Endothelial cell of umbilical vein (primary cell): ENCODE results near the gene CERS5. TPM values are rescaled to one million over a fixed set of nuclear protein-coding genes. Genes with fewer than 3 reads are reported as not detected.

Experiments used
- BruUV-seq: library from RNA; stranded (reverse); fragments of 400-500 nt; replicated peaks from 2 replicates; lab custom pipeline; 2021; lab: Mats Ljungman, UMichigan
- CTCF ChIA-PET: fragments of 300-600, 350-600 bp; sonication (Branson Sonifier 250); formaldehyde crosslinking; loops from one replicate; lab custom pipeline; 2021; ENCODE audit warnings: antibody characterized with exemption, inconsistent platforms; lab: Charles Lee
- POLR2A ChIA-PET: fragments of 300-600, 350-600 bp; sonication (Branson Sonifier 250); formaldehyde crosslinking; loops from one replicate; lab custom pipeline; 2021; ENCODE audit warnings: antibody characterized with exemption, inconsistent platforms; lab: Charles Lee
- DNase-seq: peaks from one replicate; pipeline ENCODE4 v3.0.0-alpha.2; 2011; ENCODE audit warnings: low read depth, low spot score
- FAIRE-seq: peaks from 2 replicates; lab custom pipeline; 2011; peaks lifted over from hg19 to GRCh38; lab: Jason Lieb, UNC
- H2AFZ ChIP-seq: 2 replicates; pipeline ENCODE4 v1.6.0; 2012; ENCODE audit warnings: low read depth, low read length, control low read depth, inconsistent platforms
- H3K27ac ChIP-seq: 2 replicates; pipeline ENCODE4 v1.5.1; 2011; ENCODE audit warnings: low read depth, mild to moderate bottlenecking, control low read depth, low read length, moderate library complexity; ENCODE audit not compliant: insufficient read depth
- H3K27me3 ChIP-seq, 2 experiments: 2 replicates each; pipeline versions ENCODE4 v1.6.0 to v1.6.1; 2011; ENCODE audit warnings: low read length in 2 of 2, mixed read lengths in 1 of 2; ENCODE audit not compliant: control insufficient read depth in 2 of 2, insufficient read depth in 2 of 2
- H3K36me3 ChIP-seq, 2 experiments: 2 replicates in 1 of 2; 3 replicates in 1 of 2; pipeline ENCODE4 v1.5.1; 2011; ENCODE audit warnings: low read length in 2 of 2, mild to moderate bottlenecking in 1 of 2, moderate library complexity in 1 of 2; ENCODE audit not compliant: control insufficient read depth in 2 of 2, insufficient read depth in 2 of 2; ENCODE audit errors: extremely low read depth in 1 of 2
- H3K4me1 ChIP-seq: 3 replicates; pipeline ENCODE4 v1.5.1; 2011; ENCODE audit warnings: mild to moderate bottlenecking, low read length; ENCODE audit not compliant: control insufficient read depth, insufficient read depth; ENCODE audit errors: extremely low read depth
- H3K4me2 ChIP-seq: 2 replicates; pipeline ENCODE4 v1.6.1; 2011; ENCODE audit warnings: low read length, control low read depth, mixed read lengths; ENCODE audit not compliant: insufficient read depth
- H3K4me3 ChIP-seq, 3 experiments: fragments of 200-600 bp in 1 of 3; sonication (generic), shearing (Covaris generic) in 1 of 3; replicated peaks in 1 of 3; 2 replicates each; pipeline ENCODE4 v1.5.1; 2011 to 2016; ENCODE audit warnings: control low read depth in 3 of 3, low read length in 3 of 3, mild to moderate bottlenecking in 2 of 3, inconsistent platforms in 1 of 3, low read depth in 1 of 3, moderate library complexity in 1 of 3; ENCODE audit not compliant: insufficient read depth in 1 of 3
- H3K79me2 ChIP-seq: 2 replicates; pipeline ENCODE4 v1.6.0; 2012; ENCODE audit warnings: low read length, inconsistent platforms; ENCODE audit not compliant: control insufficient read depth, insufficient read depth
- H3K9ac ChIP-seq: replicated peaks from 2 replicates; pipeline ENCODE3; 2011; ENCODE audit warnings: low read length, control low read depth; ENCODE audit not compliant: insufficient read depth; ENCODE audit errors: extremely low read depth
- H3K9me1 ChIP-seq: replicated peaks from 3 replicates; pipeline ENCODE4 v1.6.0; 2011; ENCODE audit warnings: mild to moderate bottlenecking, low read length; ENCODE audit not compliant: control insufficient read depth, insufficient read depth; ENCODE audit errors: extremely low read depth
- H3K9me3 ChIP-seq: replicated peaks from 2 replicates; pipeline ENCODE4 v1.5.1; 2012; ENCODE audit warnings: low read length, inconsistent platforms; ENCODE audit not compliant: control insufficient read depth, insufficient read depth
- H4K20me1 ChIP-seq: replicated peaks from 2 replicates; pipeline ENCODE3; 2011; ENCODE audit warnings: mild to moderate bottlenecking, low read length; ENCODE audit not compliant: control insufficient read depth, insufficient read depth; ENCODE audit errors: extremely low read depth
- CTCF ChIP-seq, 2 donors: IDR thresholded peaks; 1 replicate in 1 of 2; 2 replicates in 1 of 2; pipeline ENCODE4 v1.5.1; 2011; ENCODE audit warnings: low read length in 2 of 2, mild to moderate bottlenecking in 2 of 2, moderate library complexity in 2 of 2, control low read depth in 1 of 2, inconsistent platforms in 1 of 2, low read depth in 1 of 2; ENCODE audit not compliant: insufficient read depth in 1 of 2; ENCODE audit errors: extremely low read depth in 1 of 2
- EZH2 ChIP-seq: IDR thresholded peaks from 2 replicates; pipeline ENCODE4 v1.6.1; 2012; ENCODE audit warnings: borderline replicate concordance, low read depth, mild to moderate bottlenecking, moderate library complexity, low read length, inconsistent platforms; ENCODE audit not compliant: severe bottlenecking
- FOS ChIP-seq: IDR thresholded peaks from 2 replicates; pipeline ENCODE4 v1.6.1; 2011; ENCODE audit warnings: mild to moderate bottlenecking, low read length, moderate library complexity, borderline replicate concordance; ENCODE audit not compliant: insufficient read depth
- GATA2 ChIP-seq: IDR thresholded peaks from 2 replicates; pipeline ENCODE4 v1.7.0; 2011; ENCODE audit warnings: low read depth, mild to moderate bottlenecking, moderate library complexity, mixed read lengths, low read length; ENCODE audit not compliant: insufficient read length, insufficient read depth
- JUN ChIP-seq: IDR thresholded peaks from 2 replicates; pipeline ENCODE4 v1.6.1; 2011; ENCODE audit warnings: borderline replicate concordance, low read depth; ENCODE audit not compliant: insufficient read length, insufficient read depth
- MAX ChIP-seq: IDR thresholded peaks from 2 replicates; pipeline ENCODE4 v1.6.1; 2011; ENCODE audit not compliant: insufficient read depth, insufficient read length
- MYC ChIP-seq: IDR thresholded peaks from one replicate; pipeline ENCODE4 v1.6.1; 2011; ENCODE audit warnings: mild to moderate bottlenecking, low read depth, low read length
- POLR2A ChIP-seq: IDR thresholded peaks from 2 replicates; pipeline ENCODE4 v1.6.1; 2012; ENCODE audit warnings: low read depth, mild to moderate bottlenecking, control low read depth, low read length
- POLR2AphosphoS5 ChIP-seq: IDR thresholded peaks from 2 replicates; pipeline ENCODE4 v1.6.1; 2012; ENCODE audit warnings: low read depth, mild to moderate bottlenecking, control low read depth, low read length, moderate library complexity; ENCODE audit not compliant: insufficient read depth
- dilution Hi-C: fragments of 300-500 bp; cut with MboI; formaldehyde crosslinking; loops from one replicate; pipeline ENCODE4 v1.15.0; 2019; ENCODE audit warnings: low sequenced_read_pairs; ENCODE audit not compliant: extremely low pct_ligation_motif_present
- intact Hi-C: fragments of 100-400 bp; cut with micrococcal nuclease; formaldehyde crosslinking; loops from one replicate; pipeline ENCODE4 v1.10.0; 2022
- polyA plus RNA-seq, 4 experiments: library from polyadenylated mRNA; depleted of rRNA in 3 of 4; stranded (reverse) in 3 of 4; unstranded in 1 of 4; fragments of >200 nt; gene quantifications; 2 replicates each; pipeline versions ENCODE4 v1.2.1 to v1.2.3, GENCODE V29; 2011 to 2012; ENCODE audit warnings: missing spikeins in 1 of 4
- total RNA-seq: library from RNA; stranded (reverse); gene quantifications from 2 replicates; pipeline ENCODE4 v1.2.3, GENCODE V29; 2021

Gene CERS5
- total and polyA plus RNA-seq, 2 donors (not counting 3 experiments of a cell fraction or from before 2014, with no cell fraction given): 60.4 to 108 TPM

- intact Hi-C loops: loop anchor here (1.0 kb wide), 1 partner anchor 132 kb away; no protein-coding TSS in a partner anchor
Observed at GRCh38 chr12:50182461-50182860, 15.3 kb upstream of the CERS5 start.

More at GRCh38 chr12:50182461-50182860, 15.3 kb upstream of the CERS5 start:
- no TSS peak for BruUV-seq
- peak; percentile 59 for FAIRE-seq
- H2AFZ ChIP-seq: no peak overlapping the region
- ChIA-PET CTCF (interaction anchor here (1.0 to 9.2 kb wide), 9 partner anchors 14 to 130 kb away, joined by 3 to 181 read pairs (median 4); partner anchors contain the start of gene LIMA1), POLR2A (no interaction called here)
- no peaks in the 10 kb centered on the region for H3K79me2 ChIP-seq
- peaks cover 7 to 9% of the 10 kb centered on the region in 2 experiments for H3K36me3 ChIP-seq
- H3K4me1 ChIP-seq: peaks cover 25% of the 10 kb centered on the region
- H3K4me3 ChIP-seq: no peak overlapping the region
- H3K27me3 ChIP-seq: no peaks in the 10 kb centered on the region
- peak; percentile 29 for DNase-seq
- TF ChIP-seq JUN (no peak), MAX (no peak), FOS (no peak), POLR2A (no peak), GATA2 (no peak), CTCF (IDR thresholded peaks at IDR 0.05; ENCODE audit: extremely low read depth in 1 of 2, insufficient read depth in 1 of 2, low read depth in 1 of 2, low read length in 2 of 2) (no peak), POLR2AphosphoS5 (no peak), EZH2 (no peak), MYC (no peak)
- H3K9me1 ChIP-seq: no peaks in the 10 kb centered on the region
- no peak overlapping the region for H3K4me2 ChIP-seq
- H3K9me3 ChIP-seq: no peaks in the 10 kb centered on the region
- H4K20me1 ChIP-seq: no peaks in the 10 kb centered on the region
- no peak overlapping the region for H3K27ac ChIP-seq
- dilution Hi-C loops: no loop called here
- no peak overlapping the region for H3K9ac ChIP-seq
